A549 (cell line): Measurements from ENCODE around the gene ADCY1.
"Not testable (repeated sequence)": the region's sequence is repeated elsewhere in the genome, so short reads cannot be mapped to it uniquely, and the experiment has no call there.

Source experiments
- BCL3 ChIP-seq: fragments of >200 bp; sonication (Bioruptor Twin); formaldehyde crosslinking; IDR thresholded peaks from 3 replicates; pipeline ENCODE4 v1.6.1; 2016
- CBX8 ChIP-seq: fragments of 200-600 bp; sonication (generic); IDR thresholded peaks from 2 replicates; pipeline ENCODE4 v1.6.1; 2016
- FOXS1 ChIP-seq: fragments of 250-450 bp; sonication (Bioruptor Pico); IDR thresholded peaks from 2 replicates; pipeline ENCODE4 v1.5.0; 2020; ENCODE audit warnings: mild to moderate bottlenecking, moderate library complexity
- GATA3 ChIP-seq: IDR thresholded peaks from 2 replicates; pipeline ENCODE4 v1.6.1; 2012; ENCODE audit warnings: borderline replicate concordance
- HDAC2 ChIP-seq: fragments of 200-600 bp; sonication (generic); IDR thresholded peaks from 2 replicates; pipeline ENCODE4 v1.6.1; 2016
- JUN ChIP-seq, 2 experiments: fragments of >200 bp; sonication (Bioruptor Twin); formaldehyde crosslinking; IDR thresholded peaks; 2 replicates in 1 of 2; 3 replicates in 1 of 2; pipeline ENCODE4 v1.6.1; 2016 to 2017
- KDM5A ChIP-seq: fragments of 200-600 bp; sonication (generic); IDR thresholded peaks from 2 replicates; pipeline ENCODE4 v1.6.1; 2016; ENCODE audit warnings: antibody characterized with exemption, mild to moderate bottlenecking
- POLR2A ChIP-seq: IDR thresholded peaks from 2 replicates; pipeline ENCODE4 v1.6.1; 2012; ENCODE audit warnings: mild to moderate bottlenecking, low read length
- ZNF302 ChIP-seq: fragments of 250-450 bp; sonication (Bioruptor Pico); IDR thresholded peaks from 2 replicates; pipeline ENCODE4 v1.9.0; 2021; ENCODE audit warnings: inconsistent platforms, mild to moderate bottlenecking, moderate library complexity
- TF ChIP-seq, protein P1 (sequence below): fragments of >200 bp; sonication (Bioruptor Twin); formaldehyde crosslinking; IDR thresholded peaks from 3 replicates; pipeline ENCODE4 v1.5.1; 2016

DNA sequence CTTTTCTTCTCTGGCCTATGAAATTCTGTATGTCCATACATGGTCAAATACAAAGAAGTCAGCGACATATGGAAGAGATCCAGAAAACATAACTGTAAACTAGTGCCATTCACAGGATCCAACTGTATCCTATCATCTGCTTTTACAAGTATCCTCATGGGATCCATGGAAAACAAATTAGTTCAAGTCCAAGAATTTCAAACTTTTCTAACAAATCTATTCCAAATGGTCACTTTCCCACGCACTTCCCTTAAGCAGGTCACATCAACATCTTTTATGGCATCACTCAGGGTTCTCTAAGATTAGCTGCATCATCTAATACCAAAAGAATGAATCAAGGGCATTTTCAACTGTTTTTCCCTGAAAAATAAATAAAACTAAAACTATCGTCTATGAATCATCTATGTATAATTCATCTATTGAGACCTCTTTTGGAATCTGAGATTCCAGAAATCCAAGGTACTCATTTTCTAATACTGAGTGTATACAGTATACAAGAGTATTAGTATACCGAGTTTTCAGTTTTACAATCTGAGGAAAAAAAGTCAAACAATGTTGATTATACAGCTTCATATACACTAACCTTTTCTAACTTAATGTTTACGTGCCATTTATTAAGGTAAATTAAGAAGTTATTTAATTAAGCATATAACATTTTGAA, 187.5 kb downstream of the ADCY1 start:
- TF ChIP-seq CBX8; KDM5A; JUN (IDR thresholded peaks at IDR 0.05); FOXS1 (CRISPR knock-in tag); BCL3; POLR2A; ZNF302 (CRISPR knock-in tag); GATA3; HDAC2: not testable (repeated sequence)
- TF ChIP-seq, protein P1, sequence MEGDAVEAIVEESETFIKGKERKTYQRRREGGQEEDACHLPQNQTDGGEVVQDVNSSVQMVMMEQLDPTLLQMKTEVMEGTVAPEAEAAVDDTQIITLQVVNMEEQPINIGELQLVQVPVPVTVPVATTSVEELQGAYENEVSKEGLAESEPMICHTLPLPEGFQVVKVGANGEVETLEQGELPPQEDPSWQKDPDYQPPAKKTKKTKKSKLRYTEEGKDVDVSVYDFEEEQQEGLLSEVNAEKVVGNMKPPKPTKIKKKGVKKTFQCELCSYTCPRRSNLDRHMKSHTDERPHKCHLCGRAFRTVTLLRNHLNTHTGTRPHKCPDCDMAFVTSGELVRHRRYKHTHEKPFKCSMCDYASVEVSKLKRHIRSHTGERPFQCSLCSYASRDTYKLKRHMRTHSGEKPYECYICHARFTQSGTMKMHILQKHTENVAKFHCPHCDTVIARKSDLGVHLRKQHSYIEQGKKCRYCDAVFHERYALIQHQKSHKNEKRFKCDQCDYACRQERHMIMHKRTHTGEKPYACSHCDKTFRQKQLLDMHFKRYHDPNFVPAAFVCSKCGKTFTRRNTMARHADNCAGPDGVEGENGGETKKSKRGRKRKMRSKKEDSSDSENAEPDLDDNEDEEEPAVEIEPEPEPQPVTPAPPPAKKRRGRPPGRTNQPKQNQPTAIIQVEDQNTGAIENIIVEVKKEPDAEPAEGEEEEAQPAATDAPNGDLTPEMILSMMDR, result not testable (repeated sequence)
